ENCODE results near the gene ADGRV1. TPM values are rescaled to one million over a fixed set of nuclear protein-coding genes. Genes with fewer than 3 reads are reported as not detected.
"Not testable (repeated sequence)": the region's sequence is repeated elsewhere in the genome, so short reads cannot be mapped to it uniquely, and the experiment has no call there.

Gene ADGRV1
- polyA plus RNA-seq, 2 donors = 0.82 to 1.6 TPM

- Histone ChIP-seq H3K4me1 (ENCODE audit: control insufficient read depth in 2 of 2, insufficient read depth in 2 of 2, low read length in 1 of 2) (no peaks in the 10 kb centered on the region), H3K36me3 (ENCODE audit: control insufficient read depth in 2 of 2, insufficient read depth in 2 of 2, low read length in 1 of 2) (no peaks in the 10 kb centered on the region), H3K9me3 (ENCODE audit: control insufficient read depth in 2 of 2, insufficient read depth in 1 of 2, low read depth in 1 of 2, low read length in 1 of 2) (no peaks in the 10 kb centered on the region), H3K27me3 (ENCODE audit: control insufficient read depth in 1 of 2, insufficient read depth in 2 of 2, low read length in 2 of 2) (no peaks in the 10 kb centered on the region), H3K4me3 (ENCODE audit: low read depth in 1 of 2, low read length in 2 of 2) (no peak overlapping the region), H3K27ac (ENCODE audit: low read depth in 2 of 2, low read length in 1 of 2) (no peak overlapping the region)
- WGBS, 2 donors = 79 to 81% methylated on average over 6 of the region's 6 CpGs
Measured at GRCh38 chr5:90777959-90778358, 219.4 kb downstream of the ADGRV1 start.

GRCh38 chr5:90783460-90784333, 225.1 kb downstream of the ADGRV1 start:
- Histone ChIP-seq H3K4me3 (ENCODE audit: low read depth in 1 of 2, low read length in 2 of 2) (no peak overlapping the region), H3K4me1 (ENCODE audit: control insufficient read depth in 2 of 2, insufficient read depth in 2 of 2, low read length in 1 of 2) (no peaks in the 10 kb centered on the region), H3K36me3 (ENCODE audit: control insufficient read depth in 2 of 2, insufficient read depth in 2 of 2, low read length in 1 of 2) (no peaks in the 10 kb centered on the region), H3K9me3 (ENCODE audit: control insufficient read depth in 2 of 2, insufficient read depth in 1 of 2, low read depth in 1 of 2, low read length in 1 of 2) (no peaks in the 10 kb centered on the region), H3K27ac (ENCODE audit: low read depth in 2 of 2, low read length in 1 of 2) (no peak overlapping the region), H3K27me3 (ENCODE audit: control insufficient read depth in 1 of 2, insufficient read depth in 2 of 2, low read length in 2 of 2) (no peaks in the 10 kb centered on the region)
- 23 to 25% methylated on average over 4 of the region's 4 CpGs for WGBS, 2 donors

- Histone ChIP-seq H3K9me3 (ENCODE audit: control insufficient read depth in 2 of 2, insufficient read depth in 1 of 2, low read depth in 1 of 2, low read length in 1 of 2) (no peaks in the 10 kb centered on the region), H3K36me3 (ENCODE audit: control insufficient read depth in 2 of 2, insufficient read depth in 2 of 2, low read length in 1 of 2) (no peaks in the 10 kb centered on the region), H3K27ac (ENCODE audit: low read depth in 2 of 2, low read length in 1 of 2) (no peak overlapping the region), H3K27me3 (ENCODE audit: control insufficient read depth in 1 of 2, insufficient read depth in 2 of 2, low read length in 2 of 2) (no peaks in the 10 kb centered on the region), H3K4me1 (ENCODE audit: control insufficient read depth in 2 of 2, insufficient read depth in 2 of 2, low read length in 1 of 2) (no peaks in the 10 kb centered on the region), H3K4me3 (ENCODE audit: low read depth in 1 of 2, low read length in 2 of 2) (no peak overlapping the region)
- 65 to 66% methylated on average over 4 of the region's 4 CpGs for WGBS, 2 donors
Measured at GRCh38 chr5:90786756-90787155, 228.2 kb downstream of the ADGRV1 start.

- no peak overlapping the region for H3K4me3 ChIP-seq (ENCODE audit: low read depth in 1 of 2, low read length in 2 of 2)
- no peaks in the 10 kb centered on the region for H3K9me3 ChIP-seq (ENCODE audit: control insufficient read depth in 2 of 2, insufficient read depth in 1 of 2, low read depth in 1 of 2, low read length in 1 of 2)
- H3K27me3 ChIP-seq (ENCODE audit: control insufficient read depth in 1 of 2, insufficient read depth in 2 of 2, low read length in 2 of 2) = no peaks in the 10 kb centered on the region
- no peak overlapping the region for H3K27ac ChIP-seq (ENCODE audit: low read depth in 2 of 2, low read length in 1 of 2)
- no peaks in the 10 kb centered on the region for H3K4me1 ChIP-seq (ENCODE audit: control insufficient read depth in 2 of 2, insufficient read depth in 2 of 2, low read length in 1 of 2)
- WGBS, 2 donors = 78 to 81% methylated on average over 3 of the region's 3 CpGs
- no peaks in the 10 kb centered on the region for H3K36me3 ChIP-seq (ENCODE audit: control insufficient read depth in 2 of 2, insufficient read depth in 2 of 2, low read length in 1 of 2)
Measured at GRCh38 chr5:90792725-90793124, 234.1 kb downstream of the ADGRV1 start.

GRCh38 chr5:90793183-90793582, 234.6 kb downstream of the ADGRV1 start:
- H3K27ac ChIP-seq (ENCODE audit: low read depth in 2 of 2, low read length in 1 of 2) = no peak overlapping the region
- WGBS, 2 donors = 72 to 74% methylated on average over 2 of the region's 2 CpGs
- H3K4me3 ChIP-seq (ENCODE audit: low read depth in 1 of 2, low read length in 2 of 2) = no peak overlapping the region
- no peaks in the 10 kb centered on the region for H3K9me3 ChIP-seq (ENCODE audit: control insufficient read depth in 2 of 2, insufficient read depth in 1 of 2, low read depth in 1 of 2, low read length in 1 of 2)
- no peaks in the 10 kb centered on the region for H3K4me1 ChIP-seq (ENCODE audit: control insufficient read depth in 2 of 2, insufficient read depth in 2 of 2, low read length in 1 of 2)
- no peaks in the 10 kb centered on the region for H3K36me3 ChIP-seq (ENCODE audit: control insufficient read depth in 2 of 2, insufficient read depth in 2 of 2, low read length in 1 of 2)
- H3K27me3 ChIP-seq (ENCODE audit: control insufficient read depth in 1 of 2, insufficient read depth in 2 of 2, low read length in 2 of 2) = no peaks in the 10 kb centered on the region

GRCh38 chr5:90796919-90797318, 238.3 kb downstream of the ADGRV1 start:
- not testable (repeated sequence) for H3K27me3 ChIP-seq (ENCODE audit: control insufficient read depth in 1 of 2, insufficient read depth in 2 of 2, low read length in 2 of 2); H3K9me3 ChIP-seq (ENCODE audit: control insufficient read depth in 2 of 2, insufficient read depth in 1 of 2, low read depth in 1 of 2, low read length in 1 of 2); H3K4me3 ChIP-seq (ENCODE audit: low read depth in 1 of 2, low read length in 2 of 2); H3K36me3 ChIP-seq (ENCODE audit: control insufficient read depth in 2 of 2, insufficient read depth in 2 of 2, low read length in 1 of 2); H3K27ac ChIP-seq (ENCODE audit: low read depth in 2 of 2, low read length in 1 of 2); H3K4me1 ChIP-seq (ENCODE audit: control insufficient read depth in 2 of 2, insufficient read depth in 2 of 2, low read length in 1 of 2)
- 91 to 96% methylated on average over 2 of the region's 2 CpGs for WGBS, 2 donors

- H3K27me3 ChIP-seq (ENCODE audit: control insufficient read depth in 1 of 2, insufficient read depth in 2 of 2, low read length in 2 of 2); H3K36me3 ChIP-seq (ENCODE audit: control insufficient read depth in 2 of 2, insufficient read depth in 2 of 2, low read length in 1 of 2); H3K4me3 ChIP-seq (ENCODE audit: low read depth in 1 of 2, low read length in 2 of 2); H3K27ac ChIP-seq (ENCODE audit: low read depth in 2 of 2, low read length in 1 of 2); H3K9me3 ChIP-seq (ENCODE audit: control insufficient read depth in 2 of 2, insufficient read depth in 1 of 2, low read depth in 1 of 2, low read length in 1 of 2); H3K4me1 ChIP-seq (ENCODE audit: control insufficient read depth in 2 of 2, insufficient read depth in 2 of 2, low read length in 1 of 2): not testable (repeated sequence)
- WGBS, 2 donors = 94 to 100% methylated on average over 1 of the region's 1 CpG
Measured at GRCh38 chr5:90800082-90800481, 241.5 kb downstream of the ADGRV1 start.

- H3K4me1 ChIP-seq (ENCODE audit: control insufficient read depth in 2 of 2, insufficient read depth in 2 of 2, low read length in 1 of 2); H3K27ac ChIP-seq (ENCODE audit: low read depth in 2 of 2, low read length in 1 of 2); H3K4me3 ChIP-seq (ENCODE audit: low read depth in 1 of 2, low read length in 2 of 2); H3K9me3 ChIP-seq (ENCODE audit: control insufficient read depth in 2 of 2, insufficient read depth in 1 of 2, low read depth in 1 of 2, low read length in 1 of 2); H3K27me3 ChIP-seq (ENCODE audit: control insufficient read depth in 1 of 2, insufficient read depth in 2 of 2, low read length in 2 of 2); H3K36me3 ChIP-seq (ENCODE audit: control insufficient read depth in 2 of 2, insufficient read depth in 2 of 2, low read length in 1 of 2): not testable (repeated sequence)
- WGBS, 2 donors = 73 to 78% methylated on average over 3 of the region's 3 CpGs
Measured at GRCh38 chr5:90800515-90800914, 241.9 kb downstream of the ADGRV1 start.

- no peak overlapping the region for H3K27ac ChIP-seq (ENCODE audit: low read depth in 2 of 2, low read length in 1 of 2)
- H3K4me1 ChIP-seq (ENCODE audit: control insufficient read depth in 2 of 2, insufficient read depth in 2 of 2, low read length in 1 of 2) = no peaks in the 10 kb centered on the region
- no peaks in the 10 kb centered on the region for H3K36me3 ChIP-seq (ENCODE audit: control insufficient read depth in 2 of 2, insufficient read depth in 2 of 2, low read length in 1 of 2)
- H3K9me3 ChIP-seq (ENCODE audit: control insufficient read depth in 2 of 2, insufficient read depth in 1 of 2, low read depth in 1 of 2, low read length in 1 of 2) = no peaks in the 10 kb centered on the region
- H3K4me3 ChIP-seq (ENCODE audit: low read depth in 1 of 2, low read length in 2 of 2) = no peak overlapping the region
- WGBS, 2 donors = 37 to 39% methylated on average over 6 of the region's 6 CpGs
- H3K27me3 ChIP-seq (ENCODE audit: control insufficient read depth in 1 of 2, insufficient read depth in 2 of 2, low read length in 2 of 2) = no peaks in the 10 kb centered on the region
Measured at GRCh38 chr5:90802474-90803317, 244.1 kb downstream of the ADGRV1 start.

All from esophagus (tissue), 2 donors.